CD4-positive, alpha-beta memory T cell (primary cell): ENCODE data around the gene GPAT2. TPM values are rescaled to one million over a fixed set of nuclear protein-coding genes. Genes with fewer than 3 reads are reported as not detected.
"Not testable (repeated sequence)": the region's sequence is repeated elsewhere in the genome, so short reads cannot be mapped to it uniquely, and the experiment has no call there.

ENCODE experiments used
- CTCF ChIA-PET: fragments of 350-600 bp; sonication (Branson Sonifier 250); formaldehyde crosslinking; loops from one replicate; lab custom pipeline; 2021; ENCODE audit warnings: inconsistent platforms; ENCODE audit not compliant: partially characterized antibody; lab: Charles Lee
- POLR2A ChIA-PET: fragments of 350-600 bp; sonication (Branson Sonifier 250); formaldehyde crosslinking; loops from one replicate; lab custom pipeline; 2021; ENCODE audit not compliant: partially characterized antibody; lab: Charles Lee
- DNase-seq, 5 donors: peaks; one replicate each; pipeline versions ENCODE4 v3.0.0 to v3.0.0-alpha.2; 2020 to 2022; ENCODE audit warnings: mixed read lengths in 1 of 5
- H3K27ac ChIP-seq: one replicate; pipeline ENCODE4 v1.7.0; 2013; ENCODE audit warnings: low read depth, low read length
- H3K27me3 ChIP-seq: 2 replicates; pipeline ENCODE4 v1.7.0; 2013; ENCODE audit warnings: mild to moderate bottlenecking, low read length, moderate library complexity; ENCODE audit not compliant: insufficient read depth
- H3K36me3 ChIP-seq: 2 replicates; pipeline ENCODE4 v1.7.0; 2013; ENCODE audit warnings: mild to moderate bottlenecking, low read length, moderate library complexity; ENCODE audit not compliant: insufficient read depth
- H3K4me1 ChIP-seq: 2 replicates; pipeline ENCODE4 v1.7.0; 2013; ENCODE audit warnings: mild to moderate bottlenecking, low read length, moderate library complexity; ENCODE audit not compliant: insufficient read depth
- H3K4me3 ChIP-seq, 2 donors: one replicate each; pipeline ENCODE4 v1.7.0; 2013; ENCODE audit warnings: low read length in 2 of 2, mild to moderate bottlenecking in 1 of 2
- H3K9me3 ChIP-seq, 2 donors: one replicate each; pipeline ENCODE4 v1.7.0; 2013; ENCODE audit warnings: low read length in 2 of 2, control low read depth in 1 of 2; ENCODE audit not compliant: control insufficient read depth in 1 of 2
- H3K27ac Mint-ChIP-seq, 7 donors: one replicate each; pipeline ENCODE4 v1.8.0; 2020 to 2021; ENCODE audit warnings: mixed read lengths in 7 of 7, mild to moderate bottlenecking in 6 of 7, inconsistent platforms in 3 of 7, moderate library complexity in 3 of 7
- H3K27me3 Mint-ChIP-seq, 2 donors: one replicate each; pipeline ENCODE4 v1.8.0; 2020 to 2021; ENCODE audit warnings: mixed read lengths in 2 of 2
- H3K36me3 Mint-ChIP-seq, 2 donors: one replicate each; pipeline ENCODE4 v1.8.0; 2020 to 2021; ENCODE audit warnings: mixed read lengths in 2 of 2, inconsistent platforms in 1 of 2, mild to moderate bottlenecking in 1 of 2
- H3K4me1 Mint-ChIP-seq, 4 donors: one replicate each; pipeline ENCODE4 v1.8.0; 2020 to 2021; ENCODE audit warnings: mixed read lengths in 4 of 4, mild to moderate bottlenecking in 1 of 4
- H3K4me3 Mint-ChIP-seq, 8 donors: one replicate each; pipeline ENCODE4 v1.8.0; 2020 to 2021; ENCODE audit warnings: mixed read lengths in 8 of 8, mild to moderate bottlenecking in 7 of 8, moderate library complexity in 6 of 8, inconsistent platforms in 3 of 8
- H3K9me3 Mint-ChIP-seq, 8 donors: one replicate each; pipeline ENCODE4 v1.8.0; 2020 to 2021; ENCODE audit warnings: mixed read lengths in 8 of 8, mild to moderate bottlenecking in 5 of 8, inconsistent platforms in 3 of 8, moderate library complexity in 1 of 8
- intact Hi-C: fragments of 100-400 bp; cut with micrococcal nuclease; formaldehyde crosslinking; loops from one replicate; pipeline ENCODE4 v1.15.1; 2023
- polyA plus RNA-seq, 2 donors: library from polyadenylated mRNA; unstranded; fragments of 300-500 nt; fragmentation: Illumina TruSeq; gene quantifications; one replicate each; pipeline ENCODE4 v1.2.3, GENCODE V29; 2021
- total RNA-seq, 2 experiments: library from RNA; stranded (reverse); gene quantifications; one replicate each; pipeline ENCODE4 v1.2.3, GENCODE V29; 2021

Gene GPAT2
- total and polyA plus RNA-seq, 4 experiments from 2014 or later = 2.9 to 6.3 (median 3.4) TPM

DNA sequence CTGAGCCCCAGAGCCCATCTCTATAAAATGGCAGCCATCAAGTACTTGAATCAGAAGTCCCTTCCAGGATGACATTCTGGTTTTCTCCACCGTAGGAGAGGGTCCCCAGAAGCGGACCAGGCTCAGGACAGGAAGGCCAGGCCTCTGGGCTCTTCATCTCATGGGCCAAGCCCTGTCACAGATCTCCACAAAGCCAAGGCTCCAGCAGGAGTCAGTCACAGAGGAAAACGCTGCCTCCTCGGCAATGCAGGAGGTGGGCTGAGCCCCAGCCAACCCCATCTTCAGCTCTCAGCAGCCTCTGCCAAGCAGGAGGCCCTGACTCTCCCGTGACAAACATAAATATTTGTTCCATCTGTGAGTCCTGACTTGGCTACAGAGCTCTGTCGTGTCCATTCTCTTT, 39.4 kb upstream of the GPAT2 start:
- peaks cover 1 to 2% of the 10 kb centered on the region in 2 donors for H3K27me3 Mint-ChIP-seq
- Histone ChIP-seq H3K27ac (no peak overlapping the region), H3K4me3 (no peak overlapping the region), H3K27me3 (no peaks in the 10 kb centered on the region), H3K4me1 (no peaks in the 10 kb centered on the region), H3K9me3 (no peaks in the 10 kb centered on the region), H3K36me3 (no peaks in the 10 kb centered on the region)
- DNase-seq = no peak
- peaks cover 0 to 6% of the 10 kb centered on the region in 2 donors for H3K36me3 Mint-ChIP-seq
- no peak overlapping the region for H3K27ac Mint-ChIP-seq
- H3K4me3 Mint-ChIP-seq = no peak overlapping the region
- no peaks in the 10 kb centered on the region for H3K4me1 Mint-ChIP-seq
- intact Hi-C loops = no loop called here
- POLR2A ChIA-PET = no interaction called here
- peaks cover 0 to 28% (median 19%) of the 10 kb centered on the region in 8 donors for H3K9me3 Mint-ChIP-seq
- CTCF ChIA-PET = no interaction called here

DNA sequence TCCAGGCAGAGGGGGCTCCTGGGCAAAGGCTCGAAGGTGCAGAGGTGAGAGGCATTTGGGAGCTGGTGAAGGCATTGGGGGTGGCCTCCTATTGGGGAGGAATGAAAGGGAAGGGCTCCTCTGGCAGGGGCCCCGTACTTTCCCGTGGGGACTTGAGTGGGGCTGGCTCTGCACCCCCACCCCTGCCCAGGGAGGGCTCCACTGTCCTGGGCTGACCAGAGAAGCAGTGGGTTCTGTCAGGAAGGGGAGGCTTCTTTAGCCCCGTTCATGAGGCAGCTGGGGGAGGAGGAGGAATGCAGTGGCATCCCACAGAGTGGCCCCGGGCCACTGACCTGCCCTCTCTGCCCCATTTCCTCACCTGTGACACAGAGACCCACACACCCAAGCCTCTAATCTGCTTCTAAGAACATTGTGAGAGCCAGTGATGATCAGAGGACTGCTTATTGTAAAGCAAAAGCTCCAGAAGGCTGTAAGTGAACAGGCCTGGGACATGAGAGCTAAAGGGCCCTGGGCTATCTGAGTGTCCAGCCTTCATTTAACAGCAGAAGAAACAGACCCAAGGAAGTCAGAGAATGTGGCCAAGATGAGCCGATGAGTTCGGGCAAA, 38.6 kb upstream of the GPAT2 start:
- Histone ChIP-seq H3K27me3 (no peaks in the 10 kb centered on the region), H3K4me1 (no peaks in the 10 kb centered on the region), H3K36me3 (no peaks in the 10 kb centered on the region), H3K9me3 (no peaks in the 10 kb centered on the region), H3K27ac (no peak overlapping the region), H3K4me3 (no peak overlapping the region)
- Mint-ChIP-seq H3K4me1 (no peaks in the 10 kb centered on the region), H3K27me3 (peaks cover 1 to 2% of the 10 kb centered on the region in 2 donors), H3K9me3 (peaks cover 0 to 28% (median 18%) of the 10 kb centered on the region in 8 donors), H3K4me3 (no peak overlapping the region), H3K36me3 (peaks cover 0 to 6% of the 10 kb centered on the region in 2 donors), H3K27ac (peak overlapping the region in 1 of 7 donors; percentile 75)
- DNase-seq = no peak
- intact Hi-C loops = no loop called here
- ChIA-PET CTCF (interaction anchor here (1.2 kb wide), 1 partner anchor 51 kb away, joined by 3 read pairs; no protein-coding TSS in a partner anchor), POLR2A (no interaction called here)

- Histone ChIP-seq H3K27ac (no peak overlapping the region), H3K27me3 (no peaks in the 10 kb centered on the region), H3K4me1 (no peaks in the 10 kb centered on the region), H3K4me3 (no peak overlapping the region), H3K9me3 (no peaks in the 10 kb centered on the region), H3K36me3 (no peaks in the 10 kb centered on the region)
- CTCF ChIA-PET = interaction anchor here (1.2 kb wide), 1 partner anchor 50 kb away, joined by 3 read pairs; no protein-coding TSS in a partner anchor
- intact Hi-C loops = no loop called here
- Mint-ChIP-seq H3K9me3 (peaks cover 0 to 26% (median 18%) of the 10 kb centered on the region in 8 donors), H3K36me3 (peaks cover 0 to 6% of the 10 kb centered on the region in 2 donors), H3K4me3 (no peak overlapping the region), H3K4me1 (no peaks in the 10 kb centered on the region), H3K27me3 (peaks cover 1 to 2% of the 10 kb centered on the region in 2 donors), H3K27ac (peak overlapping the region in 1 of 7 donors; percentile 75)
- DNase-seq = peak in 1 of 5 donors; percentile 19
- POLR2A ChIA-PET = no interaction called here
Measured at GRCh38 chr2:96072746-96073145, 38.0 kb upstream of the GPAT2 start.

GRCh38 chr2:96071977-96072491, 37.3 kb upstream of the GPAT2 start:
- H3K27me3 ChIP-seq, H3K27ac ChIP-seq, H3K9me3 ChIP-seq, H3K36me3 Mint-ChIP-seq, intact Hi-C loops, DNase-seq, H3K4me1 Mint-ChIP-seq, H3K4me1 ChIP-seq, H3K4me3 Mint-ChIP-seq, H3K36me3 ChIP-seq, H3K27me3 Mint-ChIP-seq, H3K4me3 ChIP-seq, POLR2A ChIA-PET, H3K27ac Mint-ChIP-seq: not testable (repeated sequence)
- H3K9me3 Mint-ChIP-seq = peaks cover 0 to 23% (median 15%) of the 10 kb centered on the region in 8 donors
- CTCF ChIA-PET = interaction anchor here (1.2 kb wide), 1 partner anchor 50 kb away, joined by 3 read pairs; no protein-coding TSS in a partner anchor

GRCh38 chr2:96071087-96071976, 36.6 kb upstream of the GPAT2 start:
- H3K27ac ChIP-seq, intact Hi-C loops, H3K36me3 ChIP-seq, H3K27me3 ChIP-seq, H3K27ac Mint-ChIP-seq, POLR2A ChIA-PET, H3K27me3 Mint-ChIP-seq, H3K4me1 Mint-ChIP-seq, DNase-seq, CTCF ChIA-PET, H3K4me3 Mint-ChIP-seq, H3K36me3 Mint-ChIP-seq, H3K4me3 ChIP-seq, H3K4me1 ChIP-seq, H3K9me3 ChIP-seq: not testable (repeated sequence)
- peaks cover 0 to 17% (median 12%) of the 10 kb centered on the region in 8 donors for H3K9me3 Mint-ChIP-seq

DNA sequence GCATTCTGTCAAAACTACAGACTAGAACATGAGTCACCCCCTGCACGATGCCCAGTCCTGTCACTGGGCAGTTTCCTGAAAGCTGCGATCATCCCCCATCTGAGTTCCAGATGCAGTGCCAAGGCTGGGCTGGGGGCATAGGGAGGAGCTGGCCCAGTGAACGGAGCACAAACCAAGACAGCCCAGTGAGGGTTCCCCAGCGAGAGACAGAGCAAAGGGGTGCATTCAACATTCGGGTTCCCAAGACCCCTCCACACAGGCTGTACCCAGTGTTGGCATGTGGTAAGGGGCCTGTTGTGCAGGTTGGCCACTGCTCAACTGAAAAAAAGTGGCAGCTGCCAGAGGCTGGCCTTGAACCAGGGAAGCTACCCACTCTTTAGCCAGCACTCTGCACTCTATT, 35.6 kb upstream of the GPAT2 start:
- H3K4me3 Mint-ChIP-seq, H3K36me3 ChIP-seq, H3K4me3 ChIP-seq, POLR2A ChIA-PET, H3K36me3 Mint-ChIP-seq, H3K27ac ChIP-seq, intact Hi-C loops, H3K27me3 Mint-ChIP-seq, H3K27ac Mint-ChIP-seq, H3K4me1 Mint-ChIP-seq, DNase-seq, H3K9me3 ChIP-seq, H3K4me1 ChIP-seq, H3K27me3 ChIP-seq, CTCF ChIA-PET, H3K9me3 Mint-ChIP-seq: not testable (repeated sequence)

DNA sequence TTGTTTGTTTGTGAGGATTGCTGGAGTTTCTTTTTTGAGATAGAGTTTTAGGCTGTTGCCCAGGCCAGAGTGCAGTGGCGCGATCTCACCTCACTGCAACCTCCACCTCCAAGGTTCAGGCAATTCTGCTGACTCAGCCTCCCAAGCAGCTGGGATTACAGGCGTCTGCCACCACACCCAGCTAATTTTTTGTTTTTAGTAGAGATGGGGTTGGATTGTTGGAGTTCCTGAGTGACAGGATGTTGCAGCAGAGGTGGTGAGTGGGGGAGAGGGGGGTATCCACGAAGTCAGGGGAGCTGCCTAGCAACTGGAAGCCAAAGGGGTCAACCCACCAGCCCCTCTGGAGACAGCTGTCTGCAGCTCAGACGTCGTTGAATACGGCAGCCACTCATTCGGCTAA, 35.2 kb upstream of the GPAT2 start:
- H3K36me3 ChIP-seq, CTCF ChIA-PET: not testable (repeated sequence)

More for the DNA sequence above, 35.2 kb upstream of the GPAT2 start:
- H3K36me3 Mint-ChIP-seq, H3K27me3 ChIP-seq, H3K27ac ChIP-seq, DNase-seq, H3K27me3 Mint-ChIP-seq, H3K4me3 Mint-ChIP-seq, H3K9me3 Mint-ChIP-seq, H3K27ac Mint-ChIP-seq, H3K4me3 ChIP-seq, H3K4me1 ChIP-seq, POLR2A ChIA-PET, H3K4me1 Mint-ChIP-seq, H3K9me3 ChIP-seq: not testable (repeated sequence)
- intact Hi-C loops = loop anchor here (10.0 kb wide), 1 partner anchor 1685 kb away; no protein-coding TSS in a partner anchor
